ACC112 (cell line): ENCODE results near the gene CRIM1.

ENCODE experiments used
- H2AFZ ChIP-seq: fragments of 200-600 bp; sonication (generic); one replicate; pipeline ENCODE4 v1.6.0; 2017; ENCODE audit warnings: antibody characterized with exemption, low read length; ENCODE audit not compliant: unreplicated experiment
- H3K27ac ChIP-seq: fragments of 200-600 bp; sonication (generic); 2 replicates; pipeline ENCODE4 v1.5.1; 2014; ENCODE audit warnings: low read depth, mild to moderate bottlenecking, antibody characterized with exemption, low read length, moderate library complexity
- H3K27me3 ChIP-seq: fragments of 200-600 bp; sonication (generic); 2 replicates; pipeline ENCODE4 v1.6.1; 2014; ENCODE audit warnings: mild to moderate bottlenecking, antibody characterized with exemption, low read length, moderate library complexity, mixed read lengths; ENCODE audit not compliant: insufficient read depth
- H3K36me3 ChIP-seq: fragments of 200-600 bp; sonication (generic); 2 replicates; pipeline ENCODE4 v1.6.1; 2016; ENCODE audit warnings: mild to moderate bottlenecking, antibody characterized with exemption, low read length, moderate library complexity, mixed read lengths; ENCODE audit not compliant: insufficient read depth
- H3K4me1 ChIP-seq: fragments of 200-600 bp; sonication (generic); one replicate; pipeline ENCODE4 v1.6.1; 2016; ENCODE audit warnings: low read length, mixed read lengths; ENCODE audit not compliant: insufficient read depth, unreplicated experiment, control insufficient read depth
- H3K4me3 ChIP-seq: fragments of 200-600 bp; sonication (generic); 2 replicates; pipeline ENCODE4 v1.5.1; 2014; ENCODE audit warnings: mild to moderate bottlenecking, low read depth, low read length
- H3K79me2 ChIP-seq: fragments of 200-600 bp; sonication (generic); one replicate; pipeline ENCODE4 v1.6.0; 2016; ENCODE audit warnings: low read length; ENCODE audit not compliant: control insufficient read depth, unreplicated experiment, insufficient read depth

The CRIM1 gene

GRCh38 chr2:36351736-36352349 is 3.7 kb upstream of the CRIM1 start:
- Histone ChIP-seq H3K4me3 (no peak overlapping the region), H3K27me3 (no peaks in the 10 kb centered on the region), H3K79me2 (peaks cover 29% of the 10 kb centered on the region), H3K4me1 (peaks cover 39% of the 10 kb centered on the region), H3K36me3 (no peaks in the 10 kb centered on the region), H3K27ac (peak overlapping the region; percentile 7; the same call in 1 of the 2 replicates), H2AFZ (no peak overlapping the region)

DNA sequence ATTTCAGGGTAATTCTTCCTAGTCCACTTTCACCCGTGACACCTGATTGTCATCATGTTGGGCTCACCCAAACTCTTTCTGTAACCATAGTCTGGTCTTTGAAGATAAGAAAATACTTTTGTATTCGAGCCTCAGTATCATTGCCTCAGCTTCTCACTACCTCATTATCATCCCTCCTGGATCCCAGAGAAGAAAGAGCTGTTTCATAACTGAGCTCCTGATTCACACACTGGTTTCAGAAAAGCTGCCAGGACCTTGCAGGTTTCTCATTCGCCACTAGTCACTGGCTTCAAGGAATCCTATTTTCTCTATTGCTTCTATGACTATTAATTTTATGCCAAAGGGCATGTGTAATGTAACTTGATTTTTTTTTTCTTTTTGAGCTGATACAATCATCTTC is 2.9 kb upstream of the CRIM1 start:
- Histone ChIP-seq H3K4me3 (no peak overlapping the region), H3K27ac (peak overlapping the region; percentile 43), H2AFZ (no peak overlapping the region), H3K4me1 (peaks cover 39% of the 10 kb centered on the region), H3K79me2 (peaks cover 38% of the 10 kb centered on the region), H3K27me3 (no peaks in the 10 kb centered on the region), H3K36me3 (no peaks in the 10 kb centered on the region)

GRCh38 chr2:36354811-36355150 is 797 bp upstream of the CRIM1 start:
- H2AFZ ChIP-seq: peak overlapping the region; percentile 90

DNA sequence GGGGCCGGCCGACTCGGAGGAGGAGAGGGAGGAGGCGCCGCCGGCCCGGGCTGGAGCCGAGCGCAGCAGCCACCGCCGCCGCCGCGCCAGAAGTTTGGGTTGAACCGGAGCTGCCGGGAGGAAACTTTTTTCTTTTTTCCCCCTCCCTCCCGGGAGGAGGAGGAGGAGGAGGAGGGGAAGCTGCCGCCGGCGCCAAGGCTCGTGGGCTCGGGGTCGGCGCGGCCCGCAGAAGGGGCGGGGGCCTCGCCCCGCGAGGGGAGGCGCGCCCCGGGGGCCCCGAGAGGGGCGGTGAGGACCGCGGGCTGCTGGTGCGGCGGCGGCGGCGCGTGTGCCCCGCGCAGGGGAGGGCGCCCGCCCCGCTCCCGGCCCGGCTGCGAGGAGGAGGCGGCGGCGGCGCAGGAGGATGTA is 316 bp downstream of the CRIM1 start:
- no peak overlapping the region for H2AFZ ChIP-seq
- peak overlapping the region; percentile 85 for H3K4me3 ChIP-seq
- peaks cover 13% of the 10 kb centered on the region; the same call in 1 of the 2 replicates for H3K36me3 ChIP-seq
- H3K4me1 ChIP-seq: peaks cover 52% of the 10 kb centered on the region
- peaks cover 70% of the 10 kb centered on the region for H3K79me2 ChIP-seq
- H3K27me3 ChIP-seq: no peaks in the 10 kb centered on the region
- peak overlapping the region; percentile 83 for H3K27ac ChIP-seq

More at GRCh38 chr2:36354811-36355150, 797 bp upstream of the CRIM1 start:
- peak overlapping the region; percentile 85 for H3K4me3 ChIP-seq
- peaks cover 59% of the 10 kb centered on the region for H3K79me2 ChIP-seq
- 0 out of 2 replicates have a peak, but pooled peaks cover 4% of the 10 kb centered on the region for H3K36me3 ChIP-seq
- no peaks in the 10 kb centered on the region for H3K27me3 ChIP-seq
- peaks cover 41% of the 10 kb centered on the region for H3K4me1 ChIP-seq
- H3K27ac ChIP-seq: peak overlapping the region; percentile 53

DNA sequence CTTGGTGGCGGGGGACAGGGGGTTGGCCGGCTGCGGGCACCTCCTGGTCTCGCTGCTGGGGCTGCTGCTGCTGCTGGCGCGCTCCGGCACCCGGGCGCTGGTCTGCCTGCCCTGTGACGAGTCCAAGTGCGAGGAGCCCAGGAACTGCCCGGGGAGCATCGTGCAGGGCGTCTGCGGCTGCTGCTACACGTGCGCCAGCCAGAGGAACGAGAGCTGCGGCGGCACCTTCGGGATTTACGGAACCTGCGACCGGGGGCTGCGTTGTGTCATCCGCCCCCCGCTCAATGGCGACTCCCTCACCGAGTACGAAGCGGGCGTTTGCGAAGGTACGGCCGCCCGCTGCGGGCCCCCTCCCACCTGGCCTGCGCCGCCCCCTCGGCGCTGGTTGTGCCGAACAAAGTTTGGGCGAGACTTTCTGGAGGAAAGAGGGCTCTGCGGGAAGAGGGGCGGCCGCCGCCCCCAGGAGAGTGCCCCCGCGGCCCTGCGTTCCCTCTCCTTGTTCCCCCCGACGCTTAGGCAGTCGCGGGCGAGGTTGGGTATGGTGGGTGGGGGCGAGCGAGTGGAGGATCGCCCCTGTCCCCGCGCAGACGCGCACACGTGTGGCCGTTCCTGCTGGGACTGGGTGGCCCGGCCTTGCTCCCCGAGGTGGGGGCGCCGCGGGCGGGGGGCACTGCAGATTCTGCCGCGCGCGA is 866 bp downstream of the CRIM1 start:
- H3K27me3 ChIP-seq: no peaks in the 10 kb centered on the region
- H3K79me2 ChIP-seq: peaks cover 75% of the 10 kb centered on the region
- H3K27ac ChIP-seq: peak overlapping the region; percentile 83
- no peak overlapping the region for H2AFZ ChIP-seq
- H3K4me3 ChIP-seq: peak overlapping the region; percentile 85
- H3K4me1 ChIP-seq: peaks cover 54% of the 10 kb centered on the region
- peaks cover 18% of the 10 kb centered on the region; the same call in 1 of the 2 replicates for H3K36me3 ChIP-seq

GRCh38 chr2:36356990-36357846 is 1.6 kb downstream of the CRIM1 start:
- no peak overlapping the region for H2AFZ ChIP-seq
- peak overlapping the region; percentile 85 for H3K4me3 ChIP-seq
- no peaks in the 10 kb centered on the region for H3K27me3 ChIP-seq

DNA sequence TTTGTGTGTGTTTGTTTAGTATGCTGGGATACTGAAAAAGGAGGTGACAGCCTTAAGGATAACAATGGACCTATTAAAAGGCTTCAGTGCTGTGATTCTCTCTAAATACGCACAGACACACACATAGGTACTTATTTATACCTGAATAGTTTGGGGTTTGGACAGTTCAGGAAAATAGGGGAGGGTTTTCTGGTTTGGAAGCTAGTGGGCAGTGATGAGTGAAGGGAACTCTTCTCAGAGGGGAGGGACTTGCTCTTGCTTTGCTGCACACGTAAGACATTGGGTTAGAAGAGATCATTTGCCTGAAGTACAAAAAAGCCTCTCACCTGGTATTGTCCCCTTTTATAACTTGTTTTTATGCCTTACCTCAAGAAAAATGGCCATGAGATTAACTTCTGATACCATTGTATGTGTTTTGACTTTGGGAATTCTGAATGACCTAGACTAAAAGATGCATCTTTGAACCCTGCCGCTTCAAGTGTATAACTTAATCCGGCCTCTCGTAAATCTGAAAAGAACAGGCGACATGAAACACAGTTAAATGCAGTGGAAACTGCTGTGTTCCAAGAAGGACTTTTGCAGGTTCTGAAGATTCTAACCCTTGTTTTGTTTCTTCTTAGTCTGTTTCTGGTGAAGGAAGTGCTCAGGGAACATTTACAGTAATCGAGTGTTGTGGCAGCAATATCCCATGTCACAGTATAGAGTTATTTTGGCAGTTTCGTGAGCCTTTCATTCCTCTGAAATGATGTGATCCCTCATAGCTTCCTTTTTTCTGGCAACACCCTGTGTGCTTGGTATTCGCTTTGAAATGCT is 2.5 kb downstream of the CRIM1 start:
- H3K36me3 ChIP-seq: peaks cover 18% of the 10 kb centered on the region; the same call in 1 of the 2 replicates
- no peaks in the 10 kb centered on the region for H3K27me3 ChIP-seq
- peaks cover 56% of the 10 kb centered on the region for H3K4me1 ChIP-seq
- peaks cover 92% of the 10 kb centered on the region for H3K79me2 ChIP-seq
- peak overlapping the region; percentile 85 for H3K4me3 ChIP-seq
- peak overlapping the region; percentile 51 for H2AFZ ChIP-seq
- H3K27ac ChIP-seq: peak overlapping the region; percentile 83

More at GRCh38 chr2:36356990-36357846, 1.6 kb downstream of the CRIM1 start:
- Histone ChIP-seq H3K27ac (peak overlapping the region; percentile 83), H3K79me2 (peaks cover 83% of the 10 kb centered on the region), H3K4me1 (peaks cover 57% of the 10 kb centered on the region), H3K36me3 (peaks cover 18% of the 10 kb centered on the region; the same call in 1 of the 2 replicates)

GRCh38 chr2:36359067-36359466 is 3.5 kb downstream of the CRIM1 start:
- no peak overlapping the region for H2AFZ ChIP-seq
- H3K79me2 ChIP-seq: peaks cover 98% of the 10 kb centered on the region
- no peaks in the 10 kb centered on the region for H3K27me3 ChIP-seq
- peaks cover 18% of the 10 kb centered on the region; the same call in 1 of the 2 replicates for H3K36me3 ChIP-seq
- peak overlapping the region; percentile 85 for H3K4me3 ChIP-seq
- peak overlapping the region; percentile 83 for H3K27ac ChIP-seq
- H3K4me1 ChIP-seq: peaks cover 56% of the 10 kb centered on the region

- H3K27ac ChIP-seq: peak overlapping the region; percentile 81
- peaks cover 21% of the 10 kb centered on the region; the same call in 1 of the 2 replicates for H3K36me3 ChIP-seq
- no peak overlapping the region for H2AFZ ChIP-seq
- peaks cover 97% of the 10 kb centered on the region for H3K79me2 ChIP-seq
- no peaks in the 10 kb centered on the region for H3K27me3 ChIP-seq
- H3K4me1 ChIP-seq: peaks cover 53% of the 10 kb centered on the region
- H3K4me3 ChIP-seq: peak overlapping the region; percentile 85
Measured at GRCh38 chr2:36360063-36360462, 4.5 kb downstream of the CRIM1 start.

- Histone ChIP-seq H3K4me3 (peak overlapping the region; percentile 85), H3K36me3 (peaks cover 21% of the 10 kb centered on the region; the same call in 1 of the 2 replicates), H2AFZ (no peak overlapping the region), H3K4me1 (peaks cover 60% of the 10 kb centered on the region), H3K27me3 (no peaks in the 10 kb centered on the region), H3K79me2 (peaks cover 98% of the 10 kb centered on the region), H3K27ac (peak overlapping the region; percentile 81)
Measured at GRCh38 chr2:36360834-36361233, 5.3 kb downstream of the CRIM1 start.
